Lower leg skin (tissue), 3 donors: Measurements from ENCODE around the gene DDRGK1.
"Not testable (repeated sequence)": the region's sequence is repeated elsewhere in the genome, so short reads cannot be mapped to it uniquely, and the experiment has no call there.

Experiments
- POLR2A ChIP-seq, 2 donors: fragments of 450-650 bp; IDR thresholded peaks; one replicate each; pipeline ENCODE4 v1.6.1; 2016 to 2017; ENCODE audit warnings: antibody characterized with exemption in 2 of 2, mild to moderate bottlenecking in 1 of 2, moderate library complexity in 1 of 2
- TF ChIP-seq, protein P1 (sequence below), 3 donors: fragments of 450-650 bp; IDR thresholded peaks; one replicate each; pipeline ENCODE4 v1.5.1; 2016; ENCODE audit warnings: antibody characterized with exemption in 3 of 3, mild to moderate bottlenecking in 3 of 3, moderate library complexity in 2 of 3

GRCh38 chr20:3152057-3152644 is 52.3 kb downstream of the DDRGK1 start:
- TF ChIP-seq, protein P1, sequence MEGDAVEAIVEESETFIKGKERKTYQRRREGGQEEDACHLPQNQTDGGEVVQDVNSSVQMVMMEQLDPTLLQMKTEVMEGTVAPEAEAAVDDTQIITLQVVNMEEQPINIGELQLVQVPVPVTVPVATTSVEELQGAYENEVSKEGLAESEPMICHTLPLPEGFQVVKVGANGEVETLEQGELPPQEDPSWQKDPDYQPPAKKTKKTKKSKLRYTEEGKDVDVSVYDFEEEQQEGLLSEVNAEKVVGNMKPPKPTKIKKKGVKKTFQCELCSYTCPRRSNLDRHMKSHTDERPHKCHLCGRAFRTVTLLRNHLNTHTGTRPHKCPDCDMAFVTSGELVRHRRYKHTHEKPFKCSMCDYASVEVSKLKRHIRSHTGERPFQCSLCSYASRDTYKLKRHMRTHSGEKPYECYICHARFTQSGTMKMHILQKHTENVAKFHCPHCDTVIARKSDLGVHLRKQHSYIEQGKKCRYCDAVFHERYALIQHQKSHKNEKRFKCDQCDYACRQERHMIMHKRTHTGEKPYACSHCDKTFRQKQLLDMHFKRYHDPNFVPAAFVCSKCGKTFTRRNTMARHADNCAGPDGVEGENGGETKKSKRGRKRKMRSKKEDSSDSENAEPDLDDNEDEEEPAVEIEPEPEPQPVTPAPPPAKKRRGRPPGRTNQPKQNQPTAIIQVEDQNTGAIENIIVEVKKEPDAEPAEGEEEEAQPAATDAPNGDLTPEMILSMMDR (IDR thresholded peaks at IDR 0.05) = not testable (repeated sequence)
- not testable (repeated sequence) for TF ChIP-seq POLR2A (IDR thresholded peaks at IDR 0.05)
